Glomerular endothelial cell (primary cell): ENCODE data around the gene FASTKD3. TPM values are rescaled to one million over a fixed set of nuclear protein-coding genes. Genes with fewer than 3 reads are reported as not detected.

Experiments used
- DNase-seq: peaks from one replicate; pipeline ENCODE4 v3.0.0-alpha.2; 2011; ENCODE audit warnings: low read depth, low spot score; ENCODE audit errors: extremely low read depth
- total RNA-seq: library from RNA; depleted of rRNA; stranded (reverse); fragments of >200 nt; gene quantifications from 2 replicates; pipeline ENCODE4 v1.2.3, GENCODE V29; 2015

FASTKD3 gene
- total RNA-seq, 1 donor from 2014 or later = 6.4 TPM

GRCh38 chr5:7850395-7851239 is 18.2 kb downstream of the FASTKD3 start, which contains the start of gene CFAP90:
Gene CFAP90, minus strand, starts transcription at chr5:7851133. Its CDS starts 112 bp downstream, at chr5:7851021.
- no peak for DNase-seq

- no peak for DNase-seq
Measured at GRCh38 chr5:7849681-7850394, 19.0 kb downstream of the FASTKD3 start.

GRCh38 chr5:7848296-7848695 is 20.5 kb downstream of the FASTKD3 start:
- DNase-seq = no peak

- DNase-seq = no peak
Measured at GRCh38 chr5:7846327-7846726, 22.5 kb downstream of the FASTKD3 start.

- no peak for DNase-seq
Measured at GRCh38 chr5:7845557-7845956, 23.3 kb downstream of the FASTKD3 start.

GRCh38 chr5:7844901-7845300 is 23.9 kb downstream of the FASTKD3 start:
- no peak for DNase-seq

GRCh38 chr5:7842531-7842930 is 26.3 kb downstream of the FASTKD3 start:
- no peak for DNase-seq

- DNase-seq = no peak
Measured at GRCh38 chr5:7837403-7837802, 31.4 kb downstream of the FASTKD3 start.

GRCh38 chr5:7834982-7835381 is 33.8 kb downstream of the FASTKD3 start:
- DNase-seq = no peak

- DNase-seq = no peak
Measured at GRCh38 chr5:7828269-7828668, 40.6 kb downstream of the FASTKD3 start.

GRCh38 chr5:7827610-7828009 is 41.2 kb downstream of the FASTKD3 start:
- no peak for DNase-seq

GRCh38 chr5:7825630-7826029 is 43.2 kb downstream of the FASTKD3 start:
- no peak for DNase-seq

GRCh38 chr5:7824995-7825394 is 43.8 kb downstream of the FASTKD3 start:
- no peak for DNase-seq

- DNase-seq = no peak
Measured at GRCh38 chr5:7823594-7823993, 45.2 kb downstream of the FASTKD3 start.

GRCh38 chr5:7822449-7822848 is 46.4 kb downstream of the FASTKD3 start:
- no peak for DNase-seq

GRCh38 chr5:7816535-7816901 is 52.3 kb downstream of the FASTKD3 start:
- DNase-seq = no peak

- no peak for DNase-seq
Measured at GRCh38 chr5:7815892-7816534, 52.8 kb downstream of the FASTKD3 start.

GRCh38 chr5:7814816-7815215 is 54.0 kb downstream of the FASTKD3 start:
- no peak for DNase-seq

- DNase-seq = no peak
Measured at GRCh38 chr5:7813576-7813975, 55.3 kb downstream of the FASTKD3 start.

GRCh38 chr5:7813007-7813406 is 55.8 kb downstream of the FASTKD3 start:
- DNase-seq = no peak

GRCh38 chr5:7811715-7812114 is 57.1 kb downstream of the FASTKD3 start:
- no peak for DNase-seq
